ENCODE results near the gene VIT.
A peak's percentile ranks its signal among the peaks of the same experiment; 100 is the strongest.

Gene VIT

DNA sequence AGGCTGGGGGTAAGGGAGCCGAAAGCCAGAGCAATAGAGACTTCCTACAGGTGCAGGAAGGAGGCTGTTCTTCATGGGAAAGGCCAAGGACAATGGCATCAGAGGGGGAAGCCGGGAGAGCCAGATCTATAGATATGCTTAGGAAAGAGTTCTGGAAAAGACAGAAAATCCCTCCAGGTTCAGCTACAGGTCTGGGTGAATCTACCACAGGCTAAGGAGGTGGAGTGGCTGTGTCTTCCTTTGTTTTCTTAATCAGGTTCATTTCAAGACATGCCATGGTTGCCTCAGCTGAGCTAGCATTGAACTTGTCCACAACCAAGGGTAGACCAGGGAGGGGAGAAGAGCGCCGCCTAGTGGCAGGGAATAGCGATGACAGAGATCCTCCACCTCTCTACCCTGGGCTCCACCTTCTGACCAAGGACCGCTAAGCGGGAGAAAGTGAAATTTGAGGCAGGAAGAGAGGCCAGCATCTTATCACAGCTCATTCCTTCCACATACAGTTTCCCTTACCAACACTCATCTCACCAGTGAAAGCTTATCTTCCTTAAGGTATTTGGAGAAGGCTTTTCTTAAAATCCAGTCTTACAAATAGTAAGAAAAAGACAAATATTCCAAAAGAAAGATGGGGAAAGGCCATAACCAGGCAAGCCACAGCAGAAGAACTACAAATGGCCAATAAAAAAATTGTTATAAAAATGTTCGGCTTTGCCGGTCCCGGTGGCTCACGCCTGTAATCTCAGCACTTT lies 74.2 kb downstream of the VIT start:
- peak; percentile 23 for DNase-seq (ENCODE audit: low read depth)

DNA sequence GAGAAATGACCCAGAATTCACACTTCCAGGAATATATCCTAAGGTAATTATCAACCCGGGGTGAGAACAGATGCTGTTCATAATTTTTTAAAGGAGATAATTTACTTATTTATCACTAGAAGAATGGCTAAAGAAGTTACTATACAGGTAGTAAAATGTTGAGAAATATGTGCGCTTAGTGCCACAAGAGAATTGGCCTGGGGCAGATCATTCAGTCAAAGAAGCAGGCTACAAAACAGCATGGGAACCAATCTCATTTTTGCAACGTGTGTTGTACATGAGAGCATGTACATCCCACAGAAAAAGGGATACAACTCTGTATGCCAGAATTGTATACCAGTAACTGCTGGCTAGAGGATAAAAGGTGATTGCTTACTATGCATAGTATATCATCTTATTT lies 75.2 kb downstream of the VIT start:
- DNase-seq (ENCODE audit: low read depth) = no peak

DNA sequence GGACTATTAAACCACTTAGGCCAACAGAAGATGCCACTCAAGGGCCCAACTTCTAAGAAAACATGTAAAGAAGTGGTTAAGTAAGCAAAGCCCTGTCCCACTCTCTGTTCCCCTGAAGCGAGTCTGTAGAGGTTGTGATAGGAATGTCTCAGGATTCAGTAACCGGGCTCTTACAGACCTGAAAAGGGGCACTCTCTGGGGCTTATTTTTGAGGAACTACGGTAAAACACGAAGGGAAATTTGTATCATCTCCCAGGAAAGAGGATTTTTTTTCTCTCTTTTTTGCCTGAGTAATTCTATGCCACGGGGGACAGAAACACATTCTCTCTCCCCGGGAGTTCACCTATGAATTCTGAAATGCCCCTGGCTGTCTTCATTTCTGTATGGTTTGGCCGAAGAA lies 77.4 kb downstream of the VIT start:
- DNase-seq (ENCODE audit: low read depth) = no peak

DNA sequence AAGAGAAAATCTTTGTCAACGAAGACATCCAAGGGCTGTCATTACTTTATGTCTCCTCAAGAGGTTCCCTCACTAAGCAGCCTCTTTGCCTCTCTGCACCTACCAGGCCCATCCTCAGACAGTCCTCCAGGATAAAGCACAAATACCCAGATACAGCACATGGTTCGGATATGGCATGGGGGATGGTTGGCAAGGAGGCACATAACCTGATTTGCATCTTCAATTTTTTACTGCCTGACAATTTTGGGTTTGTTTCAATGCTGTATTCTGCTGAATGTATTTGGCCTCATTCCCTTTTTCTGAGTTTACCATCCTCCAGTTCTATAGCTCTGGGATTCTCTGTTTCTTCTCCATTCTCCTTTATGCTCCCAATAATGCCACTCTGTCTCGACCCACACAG lies 78.8 kb downstream of the VIT start:
- DNase-seq (ENCODE audit: low read depth) = no peak

GRCh38 chr2:36775806-36776205 lies 79.3 kb downstream of the VIT start:
- DNase-seq (ENCODE audit: low read depth) = no peak

GRCh38 chr2:36777272-36777671 lies 80.8 kb downstream of the VIT start:
- no peak for DNase-seq (ENCODE audit: low read depth)

DNA sequence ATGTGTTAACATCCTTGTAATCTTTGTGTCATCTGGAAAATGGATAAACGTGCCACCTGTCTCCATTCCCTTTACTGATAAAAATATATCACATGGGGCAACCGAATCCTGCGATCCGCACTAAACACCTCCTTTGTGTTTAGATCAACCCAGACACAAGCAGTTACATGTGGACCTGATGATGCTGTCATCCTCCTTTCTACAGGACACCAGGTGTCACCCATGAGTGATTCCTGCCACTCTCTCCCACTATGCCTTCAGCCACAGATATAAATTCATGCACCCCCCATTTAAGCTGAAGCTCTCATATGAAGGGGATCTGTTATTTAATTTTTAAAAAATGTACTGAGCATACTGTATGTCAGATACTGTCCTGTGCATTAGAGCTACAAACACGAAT lies 81.3 kb downstream of the VIT start:
- DNase-seq (ENCODE audit: low read depth) = no peak

DNA sequence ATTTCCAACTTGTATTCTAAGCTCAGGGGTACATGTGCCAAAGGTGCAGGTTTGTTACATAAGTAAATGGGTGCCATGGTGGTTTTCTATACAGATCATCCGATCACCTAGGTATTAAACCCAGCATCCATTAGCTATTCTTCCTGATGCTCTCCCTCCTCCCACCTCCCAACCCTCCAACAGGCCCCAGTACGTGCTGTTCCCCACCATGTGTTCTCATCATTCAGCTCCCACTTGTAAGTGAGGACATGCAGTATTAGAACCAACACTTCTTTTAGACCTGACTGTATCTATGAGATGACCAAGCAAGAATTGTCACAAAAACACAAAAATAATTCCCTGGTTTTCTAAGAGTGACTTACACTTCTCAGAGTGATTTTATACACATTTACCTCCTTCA lies 83.0 kb downstream of the VIT start:
- DNase-seq (ENCODE audit: low read depth) = no peak

- peak; percentile 72 for DNase-seq (ENCODE audit: low read depth)
These were observed 83.8 kb downstream of the VIT start for GRCh38 chr2:36780231-36780839.

- no peak for DNase-seq (ENCODE audit: low read depth)
These were observed 85.6 kb downstream of the VIT start for GRCh38 chr2:36781907-36782720.

- no peak for DNase-seq (ENCODE audit: low read depth)
These were observed 86.7 kb downstream of the VIT start for GRCh38 chr2:36783246-36783645.

- DNase-seq (ENCODE audit: low read depth) = peak; percentile 34
These were observed 88.8 kb downstream of the VIT start for GRCh38 chr2:36785179-36785795.

DNA sequence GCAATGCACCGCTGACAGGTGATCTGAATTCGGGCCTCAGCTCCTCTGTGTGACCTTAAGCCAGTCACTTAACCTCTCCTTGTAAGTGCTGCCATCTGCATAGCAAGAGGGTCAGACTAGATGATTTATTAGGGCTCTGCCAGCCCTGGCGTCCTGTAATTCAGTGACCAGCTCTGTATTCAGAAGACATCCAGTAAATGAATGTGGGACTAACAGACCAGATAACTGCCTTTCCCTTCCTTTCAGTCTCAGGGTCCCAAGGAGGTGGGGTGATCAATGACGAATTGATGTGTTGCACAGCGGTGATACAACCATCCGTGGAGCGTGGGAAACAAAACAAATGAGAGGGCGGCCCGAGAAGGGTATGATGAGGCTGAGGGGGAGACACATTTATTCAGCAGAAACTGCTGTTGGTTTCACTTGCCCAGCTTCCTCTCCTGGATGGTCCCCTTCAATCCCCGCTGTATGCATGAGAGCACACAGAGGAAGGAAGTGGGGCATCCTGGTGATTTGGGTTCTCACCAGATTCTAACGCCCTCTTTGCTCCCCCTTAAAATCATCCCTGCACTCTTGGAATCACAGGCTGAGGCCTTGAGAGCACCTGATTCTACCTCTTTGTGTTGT lies 92.8 kb downstream of the VIT start:
- DNase-seq (ENCODE audit: low read depth) = no peak

DNA sequence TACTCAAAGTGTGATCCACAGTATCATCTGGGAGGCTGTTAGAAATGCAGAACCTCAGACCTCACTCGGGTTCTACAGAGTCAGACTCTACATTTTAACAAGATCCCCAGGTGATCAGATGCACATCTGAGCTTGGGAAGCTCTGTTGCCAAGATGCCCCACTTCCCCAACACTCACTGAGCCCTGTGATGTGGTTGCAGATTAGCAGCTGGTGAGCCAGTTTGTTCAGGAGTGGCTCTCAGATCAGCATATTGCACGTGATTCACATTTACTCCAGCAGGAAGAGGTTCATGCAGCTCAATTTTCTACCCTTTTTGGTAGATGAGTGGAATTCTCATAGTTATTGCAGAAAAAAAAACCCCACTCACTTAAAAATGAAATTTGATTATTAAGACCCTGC lies 96.4 kb downstream of the VIT start:
- DNase-seq (ENCODE audit: low read depth) = no peak

- DNase-seq (ENCODE audit: low read depth) = no peak
These were observed 101.0 kb downstream of the VIT start for GRCh38 chr2:36797324-36798070.

DNA sequence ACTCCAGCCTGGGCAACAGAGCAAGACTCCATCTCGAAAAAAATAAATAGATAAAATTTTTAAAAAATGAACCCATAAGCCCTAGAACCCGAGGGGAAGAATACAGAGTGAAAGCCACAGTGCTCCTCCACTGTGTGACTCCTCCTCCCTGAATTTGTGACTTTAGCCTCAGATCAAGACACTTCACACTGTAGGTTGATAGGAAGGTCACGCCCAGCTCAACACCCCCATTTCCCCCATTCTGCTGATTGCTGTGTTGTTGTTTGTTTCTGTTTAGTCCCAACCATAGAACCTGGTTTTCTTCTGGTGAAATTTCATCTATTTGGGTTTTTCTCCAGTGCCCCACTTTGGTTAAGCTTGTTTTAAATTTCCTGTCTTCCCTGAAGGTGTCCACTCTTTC lies 102.2 kb downstream of the VIT start:
- DNase-seq (ENCODE audit: low read depth) = no peak

DNA sequence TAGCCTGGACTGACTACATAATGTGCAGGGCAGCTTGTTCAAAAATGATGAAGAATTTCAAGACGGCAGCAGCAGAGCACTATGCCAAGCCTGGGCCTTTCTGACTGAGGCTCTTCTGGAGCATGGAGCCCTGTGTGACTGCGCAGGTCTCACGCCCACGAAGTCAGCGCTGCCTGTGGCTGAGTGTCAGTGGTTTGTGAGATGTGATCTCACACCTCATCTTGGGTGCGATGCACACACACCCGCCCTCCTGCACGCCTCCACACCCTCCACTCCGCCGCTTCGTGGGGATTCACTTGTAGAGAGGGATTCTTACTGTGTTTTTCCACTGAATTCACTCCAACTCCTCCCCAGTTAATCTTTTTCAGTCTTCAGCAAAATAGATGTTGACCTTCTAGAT lies 103.9 kb downstream of the VIT start:
- DNase-seq (ENCODE audit: low read depth) = no peak

DNA sequence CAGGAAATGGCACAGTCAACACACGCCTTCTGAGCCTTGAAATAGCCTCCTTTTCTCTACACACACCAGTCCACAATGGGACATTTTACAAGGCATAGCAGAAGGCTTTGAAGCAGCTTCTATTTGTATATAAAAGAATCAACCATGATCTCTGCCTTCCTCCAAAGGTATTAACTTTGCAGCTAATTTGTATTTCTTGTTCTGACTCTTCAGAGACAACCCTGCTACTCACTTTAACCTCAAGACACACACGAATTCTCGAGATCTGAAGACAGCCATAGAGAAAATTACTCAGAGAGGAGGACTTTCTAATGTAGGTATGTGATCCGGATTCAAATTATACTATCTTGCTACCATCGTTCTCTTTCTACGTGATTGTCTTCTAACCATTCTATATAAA lies 104.6 kb downstream of the VIT start:
- DNase-seq (ENCODE audit: low read depth) = no peak

GRCh38 chr2:36802952-36803351 lies 106.4 kb downstream of the VIT start:
- no peak for DNase-seq (ENCODE audit: low read depth)

- no peak for DNase-seq (ENCODE audit: low read depth)
These were observed 109.2 kb downstream of the VIT start for GRCh38 chr2:36805635-36806224.

GRCh38 chr2:36807223-36807886 lies 110.8 kb downstream of the VIT start:
- DNase-seq (ENCODE audit: low read depth) = no peak

All from fibroblast of gingiva (primary cell).